ENCODE data around the gene ATP2B1.

Gene ATP2B1

DNA sequence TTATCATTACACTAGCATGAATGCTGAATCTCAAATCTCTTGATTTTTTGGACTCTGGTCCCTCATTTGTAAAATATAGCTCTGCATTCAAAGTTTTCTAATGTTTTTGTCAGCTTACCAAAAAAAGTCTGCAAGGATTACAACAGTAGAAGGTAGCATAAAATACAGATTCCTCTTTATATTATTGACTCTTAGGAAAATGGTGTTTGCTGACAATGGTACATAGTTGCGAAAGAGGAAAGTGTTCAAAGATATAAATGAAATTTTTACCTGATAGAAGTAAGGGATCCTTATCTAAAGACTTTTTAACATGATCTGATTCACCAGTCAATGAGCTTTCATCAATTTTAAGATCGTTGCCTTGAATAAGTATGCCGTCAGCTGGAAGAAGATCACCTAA lies 74.1 kb downstream of the ATP2B1 start:
- DNase-seq: no peak
- intact Hi-C loops (cut with DNase I): no loop called here

DNA sequence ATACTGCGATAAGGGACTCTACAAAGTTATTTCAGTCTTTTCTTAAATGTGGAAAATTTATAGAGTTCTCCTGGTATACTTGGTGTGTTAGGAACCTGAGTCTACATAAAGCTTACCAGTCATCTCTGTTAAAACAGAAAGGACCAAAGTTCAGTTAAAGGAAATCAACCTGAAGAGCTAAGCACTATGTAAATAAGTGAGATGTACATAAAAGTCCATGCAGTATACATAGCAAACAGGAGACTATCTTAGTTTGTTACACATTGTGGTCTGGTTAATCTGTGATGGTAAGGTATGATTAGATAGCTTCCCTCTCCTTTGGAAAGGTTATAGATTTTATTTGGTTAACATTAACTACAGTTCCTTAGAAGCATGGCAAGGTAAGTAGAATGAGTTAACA lies 75.9 kb downstream of the ATP2B1 start:
- DNase-seq: no peak
- intact Hi-C loops (cut with DNase I): no loop called here

DNA sequence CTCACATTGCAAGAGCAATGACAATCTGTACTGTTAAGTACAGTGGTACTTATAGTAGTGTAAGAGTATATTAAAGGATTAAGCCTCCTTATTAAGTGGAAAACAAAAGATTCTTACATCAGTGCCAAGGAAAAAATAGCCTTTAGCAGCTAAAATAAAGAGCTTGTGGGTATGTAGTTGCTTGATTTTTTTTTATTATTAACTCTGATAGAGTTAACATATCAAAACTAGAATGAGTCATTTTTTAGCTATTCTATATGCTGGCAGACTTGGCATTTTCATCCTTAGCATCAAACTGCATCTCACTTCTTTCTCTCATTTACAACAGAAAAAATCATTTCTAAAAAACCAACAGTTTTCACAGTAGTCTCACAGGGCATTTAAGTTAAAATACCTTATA lies 86.5 kb downstream of the ATP2B1 start:
- intact Hi-C loops (cut with DNase I): no loop called here
- no peak for DNase-seq

DNA sequence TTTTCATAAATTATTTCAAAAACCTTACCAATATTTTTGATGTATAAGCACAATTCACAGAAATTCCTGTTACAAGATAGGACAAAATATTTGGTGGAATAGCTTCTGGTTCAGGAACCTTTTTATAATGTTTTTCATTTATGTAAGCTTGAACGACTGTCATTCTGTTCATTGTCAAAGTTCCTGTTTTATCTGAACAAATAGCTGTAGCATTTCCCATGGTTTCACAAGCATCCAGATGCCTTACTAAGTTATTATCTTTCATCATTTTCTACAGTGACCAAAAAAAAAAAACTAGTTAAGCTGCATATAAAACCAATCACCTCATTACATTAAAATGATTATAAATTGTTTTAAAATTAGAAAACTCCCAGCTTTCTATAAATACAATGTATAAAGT lies 87.1 kb downstream of the ATP2B1 start:
- no peak for DNase-seq
- intact Hi-C loops (cut with DNase I): no loop called here

DNA sequence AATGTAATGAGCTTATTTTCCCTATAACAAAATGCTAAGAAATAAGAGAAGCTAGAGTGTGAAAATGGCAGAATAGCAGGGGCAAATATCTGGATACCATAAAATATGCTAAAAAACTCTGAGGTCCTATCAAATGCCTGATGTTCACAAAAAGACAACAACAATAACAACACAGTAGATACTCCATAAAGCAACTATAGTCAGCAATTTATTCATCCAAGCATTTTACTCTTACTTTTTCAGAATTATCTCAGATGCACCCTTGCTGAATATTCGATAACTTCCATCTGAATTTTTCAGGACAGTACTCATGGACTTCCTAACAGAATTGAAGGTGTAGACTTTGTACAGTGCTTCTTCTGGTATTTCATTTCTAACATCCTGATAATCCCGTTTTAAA lies 88.9 kb downstream of the ATP2B1 start:
- DNase-seq: no peak
- intact Hi-C loops (cut with DNase I): no loop called here

DNA sequence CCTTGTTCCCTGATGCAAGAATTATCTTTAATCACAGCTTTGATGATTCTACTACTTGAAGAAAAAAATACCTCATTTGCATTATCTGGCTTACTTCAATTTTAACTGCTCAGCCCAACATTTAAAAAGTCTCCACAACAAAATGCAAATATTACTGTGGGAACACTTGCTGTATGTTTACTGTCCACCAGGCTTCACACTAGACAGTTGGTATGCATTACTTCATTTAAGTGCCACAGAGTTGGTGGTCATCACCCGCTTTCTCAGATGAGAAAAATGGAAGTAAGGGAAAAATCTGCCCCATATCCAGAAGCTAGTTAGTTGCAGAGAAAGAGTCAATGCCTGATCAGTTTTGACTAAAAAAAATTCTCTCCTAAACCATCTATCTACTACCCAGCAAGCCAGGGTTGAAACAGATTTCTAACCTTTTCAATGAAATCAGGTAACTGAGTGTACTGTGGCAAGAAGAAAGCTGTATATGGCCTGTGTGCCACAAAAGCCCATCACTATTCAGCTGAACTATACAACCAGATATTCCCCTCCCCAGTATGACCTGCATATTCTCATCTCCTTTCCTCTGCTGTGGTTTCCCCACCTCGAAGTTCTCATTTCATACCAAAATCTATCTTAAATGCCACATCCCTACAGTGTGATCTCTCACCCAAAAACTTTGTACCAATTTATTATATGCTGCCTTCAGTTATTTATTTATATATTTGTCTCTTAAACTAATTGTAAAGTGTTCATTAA lies 90.3 kb downstream of the ATP2B1 start:
- no peak for DNase-seq
- intact Hi-C loops (cut with DNase I): no loop called here

DNA sequence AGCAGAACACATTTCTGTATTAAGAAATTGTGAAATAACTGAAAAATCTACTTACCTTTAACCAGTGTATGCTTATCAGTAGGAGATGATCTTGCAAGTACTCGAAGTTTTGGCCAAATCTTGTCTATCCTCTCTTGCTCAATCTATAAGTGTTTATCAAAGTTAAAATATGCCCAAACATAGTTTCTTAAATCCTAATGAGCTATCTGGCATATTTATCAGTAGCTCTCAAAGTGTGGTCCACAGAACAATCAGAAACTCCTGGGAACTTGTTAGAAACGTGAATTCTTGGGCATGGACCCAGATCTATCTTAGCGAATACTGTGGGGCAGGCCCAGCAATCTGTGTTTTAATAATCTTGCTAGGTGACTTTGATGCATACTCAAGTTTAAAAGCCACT lies 98.3 kb downstream of the ATP2B1 start:
- no peak for DNase-seq
- intact Hi-C loops (cut with DNase I): no loop called here

DNA sequence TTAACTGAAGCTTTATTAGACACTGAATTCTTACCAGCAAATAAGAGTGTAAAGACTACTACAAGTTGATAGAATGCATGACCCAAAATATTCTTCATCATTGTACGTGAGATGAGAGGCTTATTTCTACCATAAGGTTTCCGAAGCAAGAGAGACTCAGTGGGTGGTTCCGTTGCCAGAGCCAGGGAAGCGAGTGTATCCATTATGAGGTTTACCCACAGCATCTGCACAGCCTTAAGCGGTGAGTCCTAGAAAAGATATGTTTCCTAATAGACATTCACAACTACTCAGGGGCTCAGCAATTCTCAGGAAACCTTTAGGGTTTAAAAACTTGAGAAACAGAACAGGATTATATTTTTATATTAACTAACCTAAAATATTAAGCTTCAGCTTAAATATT lies 105.0 kb downstream of the ATP2B1 start:
- intact Hi-C loops (cut with DNase I): no loop called here
- DNase-seq: peak in 2 of 42 donors; percentile 17 to 30

DNA sequence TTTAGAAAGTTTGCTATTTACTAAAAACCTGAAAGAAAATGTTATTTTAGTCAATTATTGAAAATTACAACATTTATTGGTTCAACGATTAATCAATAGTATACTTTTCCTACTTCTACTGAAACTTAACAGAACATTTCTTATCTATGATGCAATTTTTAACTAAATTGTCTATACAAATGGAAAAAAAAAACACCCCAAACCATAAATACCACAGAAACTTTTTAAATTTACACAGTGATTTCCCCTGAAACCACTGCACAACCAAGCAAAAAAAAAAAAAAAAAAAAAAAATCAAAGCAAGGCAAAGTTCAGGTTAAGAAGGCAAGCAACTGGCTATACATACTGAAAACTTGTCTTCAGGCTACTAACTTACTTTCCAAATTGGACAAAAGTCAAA lies 110.9 kb downstream of the ATP2B1 start:
- DNase-seq: no peak
- intact Hi-C loops (cut with DNase I): no loop called here

DNA sequence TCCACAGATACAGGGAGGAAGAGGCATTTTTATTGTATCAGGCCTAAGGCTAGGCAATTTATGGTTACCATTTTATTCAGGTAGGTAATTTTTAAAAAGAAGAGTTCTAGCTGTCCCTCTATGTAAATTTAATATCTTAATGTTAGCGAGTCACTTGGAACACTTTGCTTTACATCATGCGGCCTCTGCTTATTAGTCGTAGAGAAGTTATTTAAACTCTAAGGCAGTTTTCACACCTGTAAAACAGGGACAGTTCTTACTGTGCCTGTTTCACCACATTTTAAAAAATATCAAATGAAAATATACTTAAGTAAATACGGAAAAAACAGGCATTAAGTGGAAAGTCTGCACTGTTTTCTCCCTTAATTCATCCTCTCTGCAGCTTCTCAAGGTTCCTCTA lies 111.4 kb downstream of the ATP2B1 start:
- intact Hi-C loops (cut with DNase I): no loop called here
- DNase-seq: no peak

DNA sequence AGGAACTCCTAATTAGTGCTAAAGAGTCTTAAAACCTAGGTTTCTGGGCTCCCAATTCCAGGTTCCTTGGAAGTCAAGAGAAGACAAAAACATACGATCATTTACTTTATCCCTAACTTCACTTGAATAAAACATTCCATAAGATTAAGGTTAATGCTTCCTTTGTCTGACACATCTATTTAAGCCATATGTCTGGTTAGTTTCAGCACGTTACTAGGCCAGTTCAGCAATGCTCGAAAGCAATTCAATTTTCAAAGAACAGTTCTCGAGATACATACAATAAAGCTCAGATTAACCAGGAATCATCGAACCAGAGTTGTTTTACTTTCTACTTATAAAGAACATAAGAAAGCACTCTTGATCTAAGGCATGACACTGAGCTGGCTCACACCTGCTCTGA lies 114.8 kb downstream of the ATP2B1 start:
- intact Hi-C loops (cut with DNase I): no loop called here
- DNase-seq: no peak

DNA sequence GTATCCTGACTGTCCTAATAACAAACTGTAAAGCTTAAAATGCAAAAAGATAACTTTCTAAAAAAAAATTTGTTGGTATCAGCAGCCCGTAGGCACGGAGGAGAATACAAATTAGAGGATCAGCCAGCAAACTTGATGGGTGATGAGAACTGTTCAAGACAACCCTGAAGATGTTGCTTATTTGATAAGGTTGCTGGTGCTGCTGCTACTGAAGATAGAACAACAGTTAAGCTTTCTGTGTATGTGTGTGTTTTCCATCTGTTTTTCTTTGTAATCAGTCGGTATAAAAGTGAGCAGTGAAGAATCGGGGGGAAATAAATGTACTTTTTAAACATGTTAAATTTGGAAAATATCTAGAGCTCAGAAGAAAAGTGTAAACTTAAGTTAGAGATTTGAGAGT lies 115.4 kb downstream of the ATP2B1 start:
- intact Hi-C loops (cut with DNase I): no loop called here
- no peak for DNase-seq

DNA sequence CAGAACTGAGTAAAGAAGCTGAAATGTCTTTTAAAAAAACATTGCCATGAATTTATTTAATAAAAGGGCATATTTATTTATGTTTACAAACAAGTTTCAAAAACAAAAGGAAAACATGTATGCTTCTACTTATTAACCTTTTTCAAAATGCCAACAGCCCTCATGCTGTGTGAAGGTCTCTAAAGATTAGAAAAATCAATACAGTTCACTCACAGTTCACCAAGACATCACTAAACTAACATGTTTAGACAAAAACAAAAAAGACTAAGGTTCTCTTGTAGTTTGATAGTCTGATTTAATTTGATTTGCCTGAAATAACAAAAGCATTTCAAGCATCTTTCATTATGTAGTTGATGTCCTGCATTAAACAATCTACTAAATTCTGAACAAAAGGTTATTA lies 118.9 kb downstream of the ATP2B1 start:
- no peak for DNase-seq
- intact Hi-C loops (cut with DNase I): no loop called here

DNA sequence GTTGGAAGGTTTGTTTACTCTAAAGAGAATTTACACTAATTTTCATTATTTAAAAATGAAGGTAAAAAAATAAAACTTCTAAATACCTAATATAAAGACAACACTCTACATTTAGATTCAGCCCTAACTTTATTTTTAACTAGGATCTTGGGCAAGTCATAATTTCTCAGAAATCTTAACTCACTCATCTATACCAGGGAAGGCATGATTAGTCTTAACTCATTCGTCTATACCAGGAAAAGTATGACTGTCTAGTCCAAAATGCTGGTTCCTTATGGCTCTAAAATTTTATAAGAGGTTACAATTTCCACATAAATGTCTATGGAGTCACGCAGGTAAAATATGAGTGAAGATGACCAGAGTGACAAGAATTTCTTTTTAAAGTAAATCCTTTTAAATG lies 130.1 kb downstream of the ATP2B1 start:
- intact Hi-C loops (cut with DNase I): no loop called here
- no peak for DNase-seq

DNA sequence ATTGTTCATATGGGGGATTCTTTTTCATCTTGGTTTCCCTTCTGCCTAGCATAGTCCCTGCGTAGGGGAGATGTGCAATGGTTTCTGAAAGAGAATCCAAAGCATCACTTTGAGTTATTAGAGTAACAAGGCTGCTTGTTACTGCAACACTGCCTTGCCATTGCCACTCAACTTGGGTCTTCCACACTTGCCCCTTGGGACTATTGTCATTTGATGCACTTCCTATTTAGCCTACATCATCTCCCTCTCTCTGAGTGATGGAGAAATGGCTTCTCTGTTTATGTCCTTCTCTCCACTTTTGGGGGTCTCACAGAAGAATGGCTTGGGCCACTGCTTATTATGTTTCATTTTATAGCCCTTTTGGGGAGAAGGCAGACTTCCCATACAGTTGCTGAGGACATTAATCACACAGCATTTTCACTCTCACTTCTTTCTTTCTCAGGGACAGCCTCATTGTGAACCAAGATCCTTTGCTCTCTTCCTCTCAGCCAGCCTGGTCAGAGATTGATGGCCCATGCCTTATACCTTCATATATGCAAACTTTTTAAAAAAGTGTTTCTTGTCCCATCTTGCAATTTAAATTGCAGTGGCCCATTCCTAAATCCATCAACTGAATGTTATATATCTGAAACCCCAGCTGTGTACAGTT lies 131.9 kb downstream of the ATP2B1 start:
- DNase-seq: no peak
- intact Hi-C loops (cut with DNase I): no loop called here

DNA sequence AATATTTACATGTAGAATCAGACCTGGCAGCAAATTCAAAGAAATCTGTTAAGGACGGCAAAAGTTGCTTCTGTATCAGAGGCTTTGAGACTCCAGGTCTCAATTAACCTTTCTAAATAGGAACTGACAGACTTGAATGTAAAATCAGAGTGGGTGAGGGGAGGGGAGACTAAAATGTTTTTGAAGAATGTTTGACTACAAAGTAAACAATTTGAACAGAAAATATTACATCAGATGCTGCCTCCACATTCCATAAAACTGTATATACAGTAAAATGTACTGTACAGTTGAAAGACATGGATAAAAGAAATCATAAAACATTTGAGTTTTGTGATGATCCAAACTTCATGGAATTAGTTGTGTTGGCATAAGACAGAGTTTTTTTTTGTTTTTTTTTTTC lies 133.3 kb downstream of the ATP2B1 start:
- intact Hi-C loops (cut with DNase I): no loop called here
- DNase-seq: no peak

DNA sequence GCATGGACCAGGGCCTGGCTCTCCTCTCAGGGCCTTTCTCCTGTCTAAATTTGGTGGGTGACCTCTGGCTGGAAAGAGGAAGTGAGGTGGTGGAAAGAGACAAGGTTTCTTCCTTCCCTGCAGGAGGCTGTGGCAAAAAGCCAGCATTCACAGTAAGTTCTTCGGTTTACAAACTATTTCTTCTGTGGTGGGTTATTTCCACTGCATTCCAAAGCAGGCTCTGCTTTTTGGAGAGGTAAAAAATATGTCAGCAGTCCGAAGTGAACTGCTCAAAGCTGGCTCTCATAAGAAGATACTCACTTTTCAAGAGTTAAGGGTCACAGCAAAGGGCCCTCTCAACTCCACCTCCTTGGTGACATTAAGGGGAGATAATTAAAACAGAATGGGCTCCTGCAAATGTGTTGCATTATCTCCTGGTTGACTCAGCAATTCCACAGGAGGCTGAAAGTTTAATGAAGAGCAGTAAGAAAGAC lies 133.9 kb downstream of the ATP2B1 start:
- intact Hi-C loops (cut with DNase I): no loop called here
- DNase-seq: no peak

DNA sequence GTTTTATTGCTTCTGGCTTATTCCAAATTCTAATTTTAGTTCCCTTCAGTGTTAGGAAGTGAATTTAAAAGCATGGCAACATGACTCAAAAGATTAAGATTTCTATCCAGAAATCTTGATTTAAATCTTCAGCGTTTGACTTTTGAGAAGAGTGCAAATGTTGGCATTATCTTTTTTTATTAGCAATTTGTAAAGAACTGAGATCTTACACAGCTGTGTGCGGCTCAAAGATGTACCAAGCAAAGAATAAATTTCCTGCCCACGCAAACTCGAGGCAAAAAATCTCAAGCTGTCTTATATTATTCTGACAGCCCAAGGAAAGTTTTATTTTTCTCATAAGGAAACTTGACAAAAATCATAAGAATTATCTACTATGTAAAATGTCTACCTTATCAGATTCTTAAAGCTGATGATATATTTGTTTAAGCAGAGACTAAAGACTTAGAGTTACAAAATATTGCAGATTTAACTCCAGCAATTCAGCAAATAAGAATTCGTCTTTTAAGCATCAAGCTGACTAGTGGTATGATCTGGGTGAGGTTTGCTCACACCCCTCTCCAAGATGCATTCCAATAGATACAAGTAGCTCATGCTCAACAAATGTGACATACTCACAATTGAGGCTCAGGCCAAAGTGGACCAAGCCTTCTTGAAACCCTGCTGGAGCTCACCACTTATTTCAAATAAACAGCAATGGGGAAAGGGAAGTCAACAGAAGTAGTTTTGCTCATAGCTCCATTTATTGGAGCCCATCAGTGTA lies 135.4 kb downstream of the ATP2B1 start:
- intact Hi-C loops (cut with DNase I): no loop called here
- DNase-seq: peak in 23 of 42 donors; percentile 13 to 66 (median 35)

DNA sequence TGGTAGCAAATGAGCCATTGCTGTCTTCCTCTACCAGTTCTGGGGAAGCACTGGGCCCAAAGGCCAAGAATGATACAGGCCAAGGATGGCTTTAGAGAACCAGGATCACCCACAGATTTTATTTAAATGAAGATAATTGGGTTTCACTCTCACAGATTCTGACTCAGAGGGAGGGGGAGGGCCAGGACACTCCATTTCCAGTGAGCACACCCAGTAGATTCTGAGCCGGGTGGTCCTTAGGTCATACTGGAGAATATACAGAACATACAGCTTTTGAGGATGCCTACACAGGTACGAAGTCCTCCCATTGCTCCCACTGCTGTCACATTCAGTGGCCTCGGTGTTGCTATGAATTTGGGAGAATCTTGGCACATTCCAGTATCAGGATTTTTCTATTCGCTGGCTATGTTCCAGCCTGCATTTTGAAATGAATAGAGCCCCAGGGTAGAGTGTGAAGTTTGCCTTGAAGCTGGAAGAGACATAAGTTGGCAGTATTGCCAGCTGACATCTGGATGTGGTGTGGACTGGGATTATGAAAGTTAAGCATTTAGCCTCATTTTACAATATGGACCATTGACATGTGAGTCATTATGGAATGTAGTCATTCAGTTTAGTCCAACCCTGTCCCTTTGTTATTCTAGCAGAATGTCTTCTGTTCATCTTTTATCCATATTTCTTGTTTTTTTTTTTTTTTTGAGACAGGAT lies 137.0 kb downstream of the ATP2B1 start:
- no peak for DNase-seq
- intact Hi-C loops (cut with DNase I): no loop called here

DNA sequence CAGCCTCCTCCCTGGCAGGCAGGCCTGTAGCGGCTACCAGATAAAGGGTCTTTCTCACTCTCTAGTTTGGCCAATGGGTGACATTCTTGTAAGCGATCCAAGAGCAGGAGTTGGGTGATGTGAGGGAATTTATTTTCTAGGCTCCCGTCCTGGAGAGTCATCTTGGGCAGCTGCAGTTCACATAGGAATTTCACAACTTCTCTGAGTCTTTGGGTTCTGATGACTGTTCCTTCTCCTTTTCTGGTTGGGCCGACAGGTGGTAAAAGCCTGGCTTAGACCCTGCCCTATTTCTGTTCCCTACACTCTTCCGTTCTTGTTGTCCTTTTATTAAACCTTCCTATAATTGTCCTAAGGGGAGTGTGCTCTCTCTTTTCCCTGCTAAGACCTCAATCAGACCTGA lies 140.2 kb downstream of the ATP2B1 start:
- no peak for DNase-seq
- intact Hi-C loops (cut with DNase I): no loop called here
